ENCODE results near the gene NBEAL1. TPM values are rescaled to one million over a fixed set of nuclear protein-coding genes. Genes with fewer than 3 reads are reported as not detected.

NBEAL1 gene
- total and polyA plus RNA-seq, 2 of the 8 experiments (the other 6 are each of a cell fraction or from before 2014, with no cell fraction given) = 2.3 to 10.7 TPM

DNA sequence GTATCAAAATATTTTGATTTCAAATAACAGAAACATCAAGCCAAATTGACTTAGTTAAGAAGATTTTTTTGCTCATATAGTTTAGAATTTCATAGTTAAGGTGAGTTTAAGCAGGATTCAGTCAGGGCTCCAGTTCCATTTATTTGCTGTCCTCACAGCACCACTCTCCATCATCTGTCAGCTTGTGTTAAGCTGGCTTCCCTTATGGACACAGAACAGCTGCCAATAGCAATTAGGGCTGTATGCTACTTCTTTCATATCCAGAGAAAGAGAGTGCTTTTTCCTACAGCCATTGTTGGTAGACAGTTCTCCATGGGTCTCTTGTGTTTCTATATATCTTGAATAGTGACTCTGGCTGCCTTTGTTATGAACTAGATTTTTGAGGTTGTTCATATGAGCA lies 128.7 kb downstream of the NBEAL1 start (continued):
- TF ChIP-seq, protein P1, sequence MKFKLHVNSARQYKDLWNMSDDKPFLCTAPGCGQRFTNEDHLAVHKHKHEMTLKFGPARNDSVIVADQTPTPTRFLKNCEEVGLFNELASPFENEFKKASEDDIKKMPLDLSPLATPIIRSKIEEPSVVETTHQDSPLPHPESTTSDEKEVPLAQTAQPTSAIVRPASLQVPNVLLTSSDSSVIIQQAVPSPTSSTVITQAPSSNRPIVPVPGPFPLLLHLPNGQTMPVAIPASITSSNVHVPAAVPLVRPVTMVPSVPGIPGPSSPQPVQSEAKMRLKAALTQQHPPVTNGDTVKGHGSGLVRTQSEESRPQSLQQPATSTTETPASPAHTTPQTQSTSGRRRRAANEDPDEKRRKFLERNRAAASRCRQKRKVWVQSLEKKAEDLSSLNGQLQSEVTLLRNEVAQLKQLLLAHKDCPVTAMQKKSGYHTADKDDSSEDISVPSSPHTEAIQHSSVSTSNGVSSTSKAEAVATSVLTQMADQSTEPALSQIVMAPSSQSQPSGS (IDR thresholded peaks at IDR 0.05; ENCODE audit: low read length) = no peak
- no peak for TF ChIP-seq SP2 (IDR thresholded peaks at IDR 0.05; ENCODE audit: low read length)
- no peak for TF ChIP-seq CHD1 (IDR thresholded peaks at IDR 0.05; ENCODE audit: low read depth, low read length)
- TF ChIP-seq SP4 (IDR thresholded peaks at IDR 0.05; ENCODE audit: low read length) = no peak
